Measurements from ENCODE around the gene YAP1.

DNA sequence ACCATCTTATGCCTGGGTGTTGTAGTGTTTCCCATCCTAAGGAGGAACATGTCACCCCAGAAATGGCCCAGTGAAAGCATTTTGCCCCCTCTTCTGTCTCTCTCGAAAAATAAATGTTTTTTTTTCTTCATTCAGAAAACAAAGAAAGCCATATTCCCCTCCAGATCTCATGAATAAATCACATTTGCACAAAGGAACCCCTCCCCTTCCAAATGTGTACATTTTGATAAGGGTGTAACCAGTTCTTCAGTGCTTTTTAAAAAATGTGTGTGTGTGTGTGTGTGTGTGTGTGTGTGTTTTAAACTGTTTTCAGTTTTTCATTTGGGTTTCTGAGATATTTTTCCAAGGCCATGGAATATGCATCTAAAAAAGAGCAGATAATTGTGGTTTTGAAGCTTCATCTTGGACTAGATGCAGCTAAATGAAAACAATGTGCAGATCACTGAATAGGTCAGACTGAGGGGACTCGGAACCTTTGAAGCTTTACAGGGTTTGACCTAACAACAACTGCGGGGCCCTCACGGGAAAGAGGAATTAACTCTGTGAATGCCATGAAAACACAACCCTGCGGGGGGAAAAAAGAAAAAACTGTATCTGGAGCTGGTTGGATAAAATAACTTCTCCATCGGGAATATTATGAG, 76.4 kb downstream of the YAP1 start:
- TF ChIP-seq, protein P1, sequence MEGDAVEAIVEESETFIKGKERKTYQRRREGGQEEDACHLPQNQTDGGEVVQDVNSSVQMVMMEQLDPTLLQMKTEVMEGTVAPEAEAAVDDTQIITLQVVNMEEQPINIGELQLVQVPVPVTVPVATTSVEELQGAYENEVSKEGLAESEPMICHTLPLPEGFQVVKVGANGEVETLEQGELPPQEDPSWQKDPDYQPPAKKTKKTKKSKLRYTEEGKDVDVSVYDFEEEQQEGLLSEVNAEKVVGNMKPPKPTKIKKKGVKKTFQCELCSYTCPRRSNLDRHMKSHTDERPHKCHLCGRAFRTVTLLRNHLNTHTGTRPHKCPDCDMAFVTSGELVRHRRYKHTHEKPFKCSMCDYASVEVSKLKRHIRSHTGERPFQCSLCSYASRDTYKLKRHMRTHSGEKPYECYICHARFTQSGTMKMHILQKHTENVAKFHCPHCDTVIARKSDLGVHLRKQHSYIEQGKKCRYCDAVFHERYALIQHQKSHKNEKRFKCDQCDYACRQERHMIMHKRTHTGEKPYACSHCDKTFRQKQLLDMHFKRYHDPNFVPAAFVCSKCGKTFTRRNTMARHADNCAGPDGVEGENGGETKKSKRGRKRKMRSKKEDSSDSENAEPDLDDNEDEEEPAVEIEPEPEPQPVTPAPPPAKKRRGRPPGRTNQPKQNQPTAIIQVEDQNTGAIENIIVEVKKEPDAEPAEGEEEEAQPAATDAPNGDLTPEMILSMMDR (IDR thresholded peaks at IDR 0.05) = no peak
- no peak for TF ChIP-seq POLR2A (IDR thresholded peaks at IDR 0.05)

Data from esophagus squamous epithelium (tissue), 4 donors.